Loucy (cell line): ENCODE results near the gene P2RY10.
"Not testable (repeated sequence)": the region's sequence is repeated elsewhere in the genome, so short reads cannot be mapped to it uniquely, and the experiment has no call there.

ENCODE experiments used
- H2AFZ ChIP-seq: fragments of 200-600 bp; sonication (generic); 2 replicates; pipeline ENCODE4 v1.6.0; 2016; ENCODE audit warnings: antibody characterized with exemption, mild to moderate bottlenecking, low read length, moderate library complexity
- H3F3A ChIP-seq: fragments of 200-600 bp; 2 replicates; pipeline ENCODE4 v1.6.0; 2016; ENCODE audit warnings: antibody characterized with exemption, low read depth, mild to moderate bottlenecking
- H3K27me3 ChIP-seq: fragments of 200-600 bp; sonication (generic); 2 replicates; pipeline ENCODE4 v1.6.1; 2014; ENCODE audit warnings: low read length, mild to moderate bottlenecking; ENCODE audit not compliant: insufficient read depth, poor library complexity, severe bottlenecking
- H3K36me3 ChIP-seq: fragments of 200-600 bp; sonication (generic); 2 replicates; pipeline ENCODE4 v1.6.1; 2016; ENCODE audit warnings: low read length; ENCODE audit not compliant: insufficient read depth
- H3K4me1 ChIP-seq: fragments of 200-600 bp; sonication (generic); 2 replicates; pipeline ENCODE4 v1.5.1; 2014; ENCODE audit warnings: low read length, mild to moderate bottlenecking; ENCODE audit not compliant: insufficient read depth, poor library complexity, severe bottlenecking
- H3K4me2 ChIP-seq: fragments of 200-600 bp; sonication (generic); 2 replicates; pipeline ENCODE4 v1.6.0; 2014; ENCODE audit warnings: antibody characterized with exemption, low read length, low read depth, mild to moderate bottlenecking; ENCODE audit not compliant: poor library complexity, severe bottlenecking
- H3K4me3 ChIP-seq: fragments of 200-600 bp; sonication (generic); 2 replicates; pipeline ENCODE4 v1.5.1; 2014; ENCODE audit warnings: low read length, mild to moderate bottlenecking, mixed read lengths; ENCODE audit not compliant: poor library complexity, severe bottlenecking
- H3K79me2 ChIP-seq: fragments of 200-600 bp; sonication (generic); 2 replicates; pipeline ENCODE4 v1.6.1; 2014; ENCODE audit warnings: low read length; ENCODE audit not compliant: insufficient read depth
- H3K9ac ChIP-seq: fragments of 200-600 bp; sonication (generic); 2 replicates; pipeline ENCODE4 v1.6.0; 2014; ENCODE audit warnings: mild to moderate bottlenecking, low read depth, low read length, moderate library complexity; ENCODE audit not compliant: poor library complexity, severe bottlenecking
- H3K9me2 ChIP-seq: fragments of 200-600 bp; sonication (generic); replicated peaks from 2 replicates; pipeline ENCODE4 v1.6.1; 2016; ENCODE audit warnings: low read depth, low read length, mixed read lengths
- H3K9me3 ChIP-seq: fragments of 200-600 bp; sonication (generic); 2 replicates; pipeline ENCODE4 v1.6.1; 2014; ENCODE audit warnings: mild to moderate bottlenecking, antibody characterized with exemption, low read length, low read depth; ENCODE audit not compliant: insufficient read depth
- H4K20me1 ChIP-seq: fragments of 200-600 bp; sonication (generic); 2 replicates; pipeline ENCODE4 v1.6.0; 2014; ENCODE audit warnings: antibody characterized with exemption, low read length, mild to moderate bottlenecking; ENCODE audit not compliant: insufficient read depth, poor library complexity, severe bottlenecking
- CTCF ChIP-seq: fragments of 200-600 bp; sonication (generic); conservative IDR thresholded peaks from 2 replicates; pipeline ENCODE4 v1.5.1; 2014; ENCODE audit warnings: mild to moderate bottlenecking, antibody characterized with exemption, low read length
- EZH2phosphoT487 ChIP-seq: fragments of 200-600 bp; IDR thresholded peaks from 2 replicates; pipeline ENCODE4 v1.6.1; 2018; ENCODE audit warnings: antibody characterized with exemption, mild to moderate bottlenecking, moderate library complexity, borderline replicate concordance

Gene P2RY10

GRCh38 chrX:78997870-78998558 lies 52.8 kb downstream of the P2RY10 start:
- no peaks in the 10 kb centered on the region for H3K9me2 ChIP-seq
- H3K36me3 ChIP-seq, result no peaks in the 10 kb centered on the region
- peak overlapping the region; percentile 80 for H2AFZ ChIP-seq
- H3K4me2 ChIP-seq, result peak overlapping the region; percentile 58
- no peaks in the 10 kb centered on the region for H4K20me1 ChIP-seq
- no peaks in the 10 kb centered on the region for H3K79me2 ChIP-seq
- H3K27me3 ChIP-seq, result no peaks in the 10 kb centered on the region
- no peaks in the 10 kb centered on the region for H3F3A ChIP-seq
- peak overlapping the region; percentile 62 for H3K4me3 ChIP-seq
- TF ChIP-seq EZH2phosphoT487 (no peak), CTCF (no peak)
- H3K9me3 ChIP-seq, result no peaks in the 10 kb centered on the region
- peaks cover 26% of the 10 kb centered on the region for H3K4me1 ChIP-seq
- H3K9ac ChIP-seq, result peak overlapping the region; percentile 57

DNA sequence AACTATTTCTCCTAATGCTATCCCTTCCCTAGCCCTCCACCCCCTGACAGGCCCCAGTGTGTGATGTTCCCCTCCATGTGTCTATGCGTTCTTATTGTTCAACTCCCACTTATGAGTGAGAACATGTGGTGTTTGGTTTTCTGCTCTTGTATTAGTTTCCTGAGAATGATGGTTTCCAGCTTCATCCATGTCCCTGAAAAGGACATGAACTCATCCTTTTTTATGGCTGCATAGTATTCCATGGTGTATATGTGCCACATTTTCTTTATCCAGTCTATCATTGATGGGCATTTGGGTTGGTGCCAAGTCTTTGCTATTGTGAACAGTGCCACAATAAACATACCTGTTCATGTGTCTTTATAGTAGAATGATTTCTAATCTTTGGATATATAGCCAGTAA lies 62.3 kb downstream of the P2RY10 start:
- H3K9me2 ChIP-seq, H3K9me3 ChIP-seq, H2AFZ ChIP-seq, H3K27me3 ChIP-seq, H3K4me3 ChIP-seq, H3K9ac ChIP-seq, H3K4me1 ChIP-seq, H4K20me1 ChIP-seq, H3K36me3 ChIP-seq, H3K79me2 ChIP-seq, H3K4me2 ChIP-seq, H3F3A ChIP-seq: not testable (repeated sequence)
